Measurements from ENCODE around the gene GPR42. TPM values are rescaled to one million over a fixed set of nuclear protein-coding genes. Genes with fewer than 3 reads are reported as not detected.
"Not testable (repeated sequence)": the region's sequence is repeated elsewhere in the genome, so short reads cannot be mapped to it uniquely, and the experiment has no call there.

The GPR42 gene
- total RNA-seq, 1 experiment from 2014 or later = not detected

- H3K27me3 ChIP-seq (replicated peaks; ENCODE audit: insufficient read depth, low read depth, low read length, poor library complexity) = no peaks in the 10 kb centered on the region
- TF ChIP-seq, protein P1, sequence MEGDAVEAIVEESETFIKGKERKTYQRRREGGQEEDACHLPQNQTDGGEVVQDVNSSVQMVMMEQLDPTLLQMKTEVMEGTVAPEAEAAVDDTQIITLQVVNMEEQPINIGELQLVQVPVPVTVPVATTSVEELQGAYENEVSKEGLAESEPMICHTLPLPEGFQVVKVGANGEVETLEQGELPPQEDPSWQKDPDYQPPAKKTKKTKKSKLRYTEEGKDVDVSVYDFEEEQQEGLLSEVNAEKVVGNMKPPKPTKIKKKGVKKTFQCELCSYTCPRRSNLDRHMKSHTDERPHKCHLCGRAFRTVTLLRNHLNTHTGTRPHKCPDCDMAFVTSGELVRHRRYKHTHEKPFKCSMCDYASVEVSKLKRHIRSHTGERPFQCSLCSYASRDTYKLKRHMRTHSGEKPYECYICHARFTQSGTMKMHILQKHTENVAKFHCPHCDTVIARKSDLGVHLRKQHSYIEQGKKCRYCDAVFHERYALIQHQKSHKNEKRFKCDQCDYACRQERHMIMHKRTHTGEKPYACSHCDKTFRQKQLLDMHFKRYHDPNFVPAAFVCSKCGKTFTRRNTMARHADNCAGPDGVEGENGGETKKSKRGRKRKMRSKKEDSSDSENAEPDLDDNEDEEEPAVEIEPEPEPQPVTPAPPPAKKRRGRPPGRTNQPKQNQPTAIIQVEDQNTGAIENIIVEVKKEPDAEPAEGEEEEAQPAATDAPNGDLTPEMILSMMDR (conservative IDR thresholded peaks at IDR 0.05; ENCODE audit: low read depth, low read length) = no peak
- no peak for TF ChIP-seq EZH2 (IDR thresholded peaks at IDR 0.05; ENCODE audit: borderline replicate concordance, low read depth, low read length, poor library complexity, severe bottlenecking)
- POLR2A ChIA-PET (ENCODE audit: low non-redundant PET) = no interaction called here
- CTCF ChIA-PET = interaction anchor here (0.6 kb wide), 1 partner anchor 32 kb away, joined by 5 read pairs; no protein-coding TSS in a partner anchor
- no TSS peak for BruUV-seq (replicated peaks)
- H3K4me1 ChIP-seq (ENCODE audit: insufficient read depth, low read length, poor library complexity, severe bottlenecking) = peaks cover 27% of the 10 kb centered on the region
- DNase-seq (ENCODE audit: low spot score) = no peak
- no peak overlapping the region for H3K4me3 ChIP-seq (ENCODE audit: low read depth, low read length, poor library complexity, severe bottlenecking)
- no peak overlapping the region for H3K27ac ChIP-seq (ENCODE audit: low read depth, low read length, poor library complexity, severe bottlenecking)
- intact Hi-C loops (cut with micrococcal nuclease; ENCODE audit: unreplicated experiment) = loop anchor here (10.0 kb wide), 1 partner anchor 289 kb away; the partner anchor contains the start of genes COX6B1 and ETV2
- no peaks in the 10 kb centered on the region for H3K9me3 ChIP-seq (ENCODE audit: low read depth, low read length, poor library complexity, severe bottlenecking)
- H3K36me3 ChIP-seq (ENCODE audit: insufficient read depth, low read length, poor library complexity, severe bottlenecking) = no peaks in the 10 kb centered on the region
Observed at GRCh38 chr19:35355791-35356460, 14.9 kb upstream of the GPR42 start.

DNA sequence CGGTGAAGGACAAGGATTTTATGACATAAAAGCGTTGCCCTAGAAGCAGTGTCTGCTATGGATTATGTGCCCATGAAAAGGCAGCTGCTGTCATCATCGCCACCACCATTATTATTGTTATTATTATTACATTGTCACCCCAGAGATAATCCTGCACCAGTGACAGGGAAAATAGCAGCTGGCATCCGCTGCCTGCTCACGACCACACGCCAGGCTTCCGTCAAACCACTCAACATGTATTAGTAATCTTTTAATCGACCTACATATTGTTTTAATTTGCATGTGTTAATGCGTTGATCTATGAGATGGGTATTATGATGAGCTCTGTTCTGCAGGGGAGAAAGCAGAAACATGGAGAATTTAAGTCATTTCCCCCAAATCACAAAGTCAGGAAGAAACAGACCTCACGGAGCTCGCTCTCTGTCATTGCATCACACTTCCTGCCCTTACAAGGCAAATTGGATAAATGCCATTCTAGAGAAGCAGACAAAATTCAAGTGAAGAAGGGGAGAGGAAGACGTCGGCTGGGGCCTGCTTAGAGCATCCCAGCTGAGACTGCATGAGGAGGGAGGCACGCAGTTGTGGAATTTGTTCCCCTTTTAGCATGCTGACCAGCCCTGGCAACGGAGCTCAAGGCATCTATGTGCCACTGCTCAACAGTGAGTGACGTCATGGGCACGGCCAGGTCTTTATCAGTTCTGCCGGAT, 12.8 kb upstream of the GPR42 start, which contains the start of gene FFAR3:
Gene FFAR3 (plus strand): TSS at position 594 of the 707 bp plus-strand sequence. CDS start 431 bp downstream, outside the sequence.
- intact Hi-C loops (cut with micrococcal nuclease; ENCODE audit: unreplicated experiment) = loop anchor here (10.0 kb wide), 1 partner anchor 287 kb away; the partner anchor contains the start of genes COX6B1 and ETV2
- Histone ChIP-seq H3K36me3 (ENCODE audit: insufficient read depth, low read length, poor library complexity, severe bottlenecking) (no peaks in the 10 kb centered on the region), H3K4me1 (ENCODE audit: insufficient read depth, low read length, poor library complexity, severe bottlenecking) (peaks cover 27% of the 10 kb centered on the region), H3K4me3 (ENCODE audit: low read depth, low read length, poor library complexity, severe bottlenecking) (no peak within 1 kb of the TSS), H3K27ac (ENCODE audit: low read depth, low read length, poor library complexity, severe bottlenecking) (peak within 1 kb of the TSS; percentile 58), H3K9me3 (ENCODE audit: low read depth, low read length, poor library complexity, severe bottlenecking) (no peaks in the 10 kb centered on the region), H3K27me3 (replicated peaks; ENCODE audit: insufficient read depth, low read depth, low read length, poor library complexity) (no peaks in the 10 kb centered on the region)
- ChIA-PET CTCF (interaction anchor here (0.8 to 1.3 kb wide), 3 partner anchors 18 to 152 kb away, joined by 3 read pairs; no protein-coding TSS in a partner anchor), POLR2A (ENCODE audit: low non-redundant PET) (no interaction called here)
- DNase-seq (ENCODE audit: low spot score) = peak; percentile 88
- TF ChIP-seq, protein P1 (conservative IDR thresholded peaks at IDR 0.05; ENCODE audit: low read depth, low read length) = no peak
- no peak for TF ChIP-seq EZH2 (IDR thresholded peaks at IDR 0.05; ENCODE audit: borderline replicate concordance, low read depth, low read length, poor library complexity, severe bottlenecking)
- BruUV-seq (replicated peaks) = no TSS peak

DNA sequence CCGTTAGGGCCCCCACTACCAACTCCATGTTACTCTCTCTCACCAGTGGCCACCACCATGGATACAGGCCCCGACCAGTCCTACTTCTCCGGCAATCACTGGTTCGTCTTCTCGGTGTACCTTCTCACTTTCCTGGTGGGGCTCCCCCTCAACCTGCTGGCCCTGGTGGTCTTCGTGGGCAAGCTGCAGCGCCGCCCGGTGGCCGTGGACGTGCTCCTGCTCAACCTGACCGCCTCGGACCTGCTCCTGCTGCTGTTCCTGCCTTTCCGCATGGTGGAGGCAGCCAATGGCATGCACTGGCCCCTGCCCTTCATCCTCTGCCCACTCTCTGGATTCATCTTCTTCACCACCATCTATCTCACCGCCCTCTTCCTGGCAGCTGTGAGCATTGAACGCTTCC, 12.0 kb upstream of the GPR42 start:
- intact Hi-C loops (cut with micrococcal nuclease; ENCODE audit: unreplicated experiment) = loop anchor here (10.0 kb wide), 1 partner anchor 286 kb away; the partner anchor contains the start of genes COX6B1 and ETV2
- CTCF ChIA-PET; H3K36me3 ChIP-seq (ENCODE audit: insufficient read depth, low read length, poor library complexity, severe bottlenecking); H3K27ac ChIP-seq (ENCODE audit: low read depth, low read length, poor library complexity, severe bottlenecking); DNase-seq (ENCODE audit: low spot score); H3K27me3 ChIP-seq (replicated peaks; ENCODE audit: insufficient read depth, low read depth, low read length, poor library complexity); POLR2A ChIA-PET (ENCODE audit: low non-redundant PET); H3K9me3 ChIP-seq (ENCODE audit: low read depth, low read length, poor library complexity, severe bottlenecking); BruUV-seq (replicated peaks); H3K4me3 ChIP-seq (ENCODE audit: low read depth, low read length, poor library complexity, severe bottlenecking): not testable (repeated sequence)
- H3K4me1 ChIP-seq (ENCODE audit: insufficient read depth, low read length, poor library complexity, severe bottlenecking) = peaks cover 21% of the 10 kb centered on the region

DNA sequence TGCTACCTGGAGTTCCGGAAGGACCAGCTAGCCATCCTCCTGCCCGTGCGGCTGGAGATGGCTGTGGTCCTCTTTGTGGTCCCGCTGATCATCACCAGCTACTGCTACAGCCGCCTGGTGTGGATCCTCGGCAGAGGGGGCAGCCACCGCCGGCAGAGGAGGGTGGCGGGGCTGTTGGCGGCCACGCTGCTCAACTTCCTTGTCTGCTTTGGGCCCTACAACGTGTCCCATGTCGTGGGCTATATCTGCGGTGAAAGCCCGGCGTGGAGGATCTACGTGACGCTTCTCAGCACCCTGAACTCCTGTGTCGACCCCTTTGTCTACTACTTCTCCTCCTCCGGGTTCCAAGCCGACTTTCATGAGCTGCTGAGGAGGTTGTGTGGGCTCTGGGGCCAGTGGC, 11.5 kb upstream of the GPR42 start:
- H3K9me3 ChIP-seq (ENCODE audit: low read depth, low read length, poor library complexity, severe bottlenecking); DNase-seq (ENCODE audit: low spot score); H3K27ac ChIP-seq (ENCODE audit: low read depth, low read length, poor library complexity, severe bottlenecking); BruUV-seq (replicated peaks); H3K4me3 ChIP-seq (ENCODE audit: low read depth, low read length, poor library complexity, severe bottlenecking); H3K27me3 ChIP-seq (replicated peaks; ENCODE audit: insufficient read depth, low read depth, low read length, poor library complexity); CTCF ChIA-PET; H3K36me3 ChIP-seq (ENCODE audit: insufficient read depth, low read length, poor library complexity, severe bottlenecking); POLR2A ChIA-PET (ENCODE audit: low non-redundant PET): not testable (repeated sequence)
- intact Hi-C loops (cut with micrococcal nuclease; ENCODE audit: unreplicated experiment) = loop anchor here (10.0 kb wide), 1 partner anchor 285 kb away; the partner anchor contains the start of genes COX6B1 and ETV2
- H3K4me1 ChIP-seq (ENCODE audit: insufficient read depth, low read length, poor library complexity, severe bottlenecking) = peaks cover 20% of the 10 kb centered on the region

GRCh38 chr19:35360081-35360480, 10.8 kb upstream of the GPR42 start:
- H3K27ac ChIP-seq (ENCODE audit: low read depth, low read length, poor library complexity, severe bottlenecking); intact Hi-C loops (cut with micrococcal nuclease; ENCODE audit: unreplicated experiment); H3K4me3 ChIP-seq (ENCODE audit: low read depth, low read length, poor library complexity, severe bottlenecking); H3K27me3 ChIP-seq (replicated peaks; ENCODE audit: insufficient read depth, low read depth, low read length, poor library complexity); H3K9me3 ChIP-seq (ENCODE audit: low read depth, low read length, poor library complexity, severe bottlenecking); POLR2A ChIA-PET (ENCODE audit: low non-redundant PET); CTCF ChIA-PET; H3K36me3 ChIP-seq (ENCODE audit: insufficient read depth, low read length, poor library complexity, severe bottlenecking); DNase-seq (ENCODE audit: low spot score); BruUV-seq (replicated peaks): not testable (repeated sequence)
- H3K4me1 ChIP-seq (ENCODE audit: insufficient read depth, low read length, poor library complexity, severe bottlenecking) = peaks cover 20% of the 10 kb centered on the region
